Choroid plexus epithelial cell (primary cell): Measurements from ENCODE around the gene ARMH1.

ENCODE experiments used
- DNase-seq: peaks from one replicate; pipeline ENCODE4 v3.0.0-alpha.2; 2010; ENCODE audit warnings: low read depth
- H3K4me3 ChIP-seq: 2 replicates; pipeline ENCODE4 v1.5.1; 2011; ENCODE audit warnings: low read depth, mild to moderate bottlenecking, control low read depth, low read length, moderate library complexity
- TF ChIP-seq, protein P1 (sequence below): conservative IDR thresholded peaks from 2 replicates; pipeline ENCODE4 v1.5.1; 2011; ENCODE audit warnings: low read depth, mild to moderate bottlenecking, control low read depth, inconsistent platforms, low read length, moderate library complexity

The ARMH1 gene

GRCh38 chr1:44705938-44706337 is 31.4 kb downstream of the ARMH1 start:
- no peak for DNase-seq
- TF ChIP-seq, protein P1, sequence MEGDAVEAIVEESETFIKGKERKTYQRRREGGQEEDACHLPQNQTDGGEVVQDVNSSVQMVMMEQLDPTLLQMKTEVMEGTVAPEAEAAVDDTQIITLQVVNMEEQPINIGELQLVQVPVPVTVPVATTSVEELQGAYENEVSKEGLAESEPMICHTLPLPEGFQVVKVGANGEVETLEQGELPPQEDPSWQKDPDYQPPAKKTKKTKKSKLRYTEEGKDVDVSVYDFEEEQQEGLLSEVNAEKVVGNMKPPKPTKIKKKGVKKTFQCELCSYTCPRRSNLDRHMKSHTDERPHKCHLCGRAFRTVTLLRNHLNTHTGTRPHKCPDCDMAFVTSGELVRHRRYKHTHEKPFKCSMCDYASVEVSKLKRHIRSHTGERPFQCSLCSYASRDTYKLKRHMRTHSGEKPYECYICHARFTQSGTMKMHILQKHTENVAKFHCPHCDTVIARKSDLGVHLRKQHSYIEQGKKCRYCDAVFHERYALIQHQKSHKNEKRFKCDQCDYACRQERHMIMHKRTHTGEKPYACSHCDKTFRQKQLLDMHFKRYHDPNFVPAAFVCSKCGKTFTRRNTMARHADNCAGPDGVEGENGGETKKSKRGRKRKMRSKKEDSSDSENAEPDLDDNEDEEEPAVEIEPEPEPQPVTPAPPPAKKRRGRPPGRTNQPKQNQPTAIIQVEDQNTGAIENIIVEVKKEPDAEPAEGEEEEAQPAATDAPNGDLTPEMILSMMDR: no peak
- no peak overlapping the region for H3K4me3 ChIP-seq

- TF ChIP-seq, protein P1: no peak
- H3K4me3 ChIP-seq: no peak overlapping the region
- peak; percentile 81 for DNase-seq
Measured at GRCh38 chr1:44707112-44707881, 32.8 kb downstream of the ARMH1 start.

DNA sequence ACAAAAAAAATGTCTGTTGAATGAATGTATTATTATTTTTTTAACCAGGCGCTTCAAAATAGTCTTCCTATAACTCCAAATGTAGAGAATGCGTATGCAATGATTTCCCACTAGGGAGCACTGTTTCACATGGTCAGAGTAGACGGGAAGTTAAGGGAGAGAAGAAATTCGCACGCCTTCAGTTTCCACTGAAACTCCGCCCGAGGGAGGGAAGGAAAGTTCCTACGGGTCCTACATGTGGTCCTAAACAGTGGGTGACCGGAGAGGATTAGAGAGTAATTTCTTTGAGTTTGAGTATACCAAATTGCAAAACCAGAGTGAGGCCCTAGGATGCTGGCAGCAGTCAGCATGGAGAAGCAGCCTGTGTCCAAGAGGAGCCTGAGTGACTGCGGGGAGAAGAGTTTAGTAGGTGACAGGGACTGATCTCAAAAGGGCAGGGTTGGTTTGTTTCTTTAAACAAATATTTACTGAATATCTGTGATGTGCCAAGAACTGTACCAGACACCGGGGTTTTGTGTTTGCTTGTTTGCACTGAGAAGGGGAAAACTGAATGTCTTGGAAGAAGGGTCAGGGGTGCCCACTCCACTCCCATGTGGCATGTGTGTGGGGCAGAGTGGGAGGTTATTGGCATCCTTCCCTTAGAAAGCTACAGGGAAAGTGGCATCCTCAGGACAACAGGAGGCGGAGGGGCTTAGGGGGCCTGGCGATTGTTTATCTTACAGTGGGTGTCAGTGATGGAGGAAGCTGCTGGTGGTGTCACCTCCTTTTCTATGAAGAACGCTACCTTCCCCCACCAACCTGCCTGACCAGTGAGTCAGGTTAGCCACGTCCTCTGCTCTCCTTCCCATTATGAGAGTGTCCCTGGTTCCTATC is 33.7 kb downstream of the ARMH1 start:
- H3K4me3 ChIP-seq: no peak overlapping the region
- peak; percentile 76 for DNase-seq
- TF ChIP-seq, protein P1: peak; percentile 69

DNA sequence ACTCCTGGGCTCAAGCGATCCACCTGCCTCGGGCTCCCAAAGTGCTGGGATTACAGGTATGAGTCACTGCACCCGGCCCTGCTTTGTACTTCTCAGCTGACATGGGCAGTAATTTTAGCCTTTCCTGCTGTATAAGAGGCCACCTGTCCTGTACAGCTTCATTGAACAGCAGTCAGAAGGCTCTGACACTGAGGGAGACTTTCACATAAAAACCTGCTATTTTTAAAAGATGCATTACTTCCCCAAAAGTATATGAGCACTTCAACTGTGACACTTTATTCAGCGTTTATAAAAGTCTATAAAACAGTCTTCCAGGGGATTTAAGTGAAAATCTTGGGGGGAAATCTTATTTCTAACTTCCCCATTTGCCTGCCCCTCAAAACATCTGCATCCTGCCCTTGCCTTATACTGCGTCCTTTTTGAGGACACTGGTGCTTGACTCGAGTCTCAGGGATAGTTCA is 38.8 kb downstream of the ARMH1 start:
- TF ChIP-seq, protein P1: no peak
- no peak overlapping the region for H3K4me3 ChIP-seq
- DNase-seq: no peak

- no peak for DNase-seq
- TF ChIP-seq, protein P1: no peak
- no peak overlapping the region for H3K4me3 ChIP-seq
Measured at GRCh38 chr1:44714532-44714931, 40.0 kb downstream of the ARMH1 start.

DNA sequence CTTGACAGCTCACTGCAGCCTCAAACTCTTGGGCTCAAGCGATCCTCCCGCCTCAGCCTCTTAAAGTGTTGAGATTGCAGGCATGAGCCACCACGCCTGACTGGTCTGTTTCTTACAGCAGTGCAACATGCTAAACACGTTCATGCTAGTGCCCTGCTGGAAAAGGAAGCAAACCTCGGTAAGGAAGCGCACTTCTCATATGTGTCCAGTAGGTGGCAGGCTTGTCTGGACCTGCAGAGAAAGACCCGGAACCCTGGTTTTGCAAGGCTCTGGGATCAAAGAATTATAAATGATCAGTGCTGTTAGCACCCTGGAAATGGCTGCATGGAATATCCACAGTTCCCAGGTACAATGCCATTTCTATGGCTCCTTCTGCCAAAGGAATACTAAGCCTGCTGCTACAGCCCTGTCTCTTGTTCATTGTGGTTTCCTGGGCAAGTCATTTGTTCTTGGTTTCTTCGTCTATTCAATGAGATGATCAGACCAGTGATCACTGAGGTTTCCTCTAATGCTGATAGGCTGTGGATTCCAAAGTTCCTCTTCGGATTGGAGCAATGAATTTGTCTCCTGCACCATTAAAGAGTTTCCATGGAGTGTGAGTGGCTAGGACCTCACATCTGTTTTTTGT is 40.5 kb downstream of the ARMH1 start:
- TF ChIP-seq, protein P1: peak; percentile 93
- H3K4me3 ChIP-seq: no peak overlapping the region
- peak; percentile 89 for DNase-seq
